GM19043 (cell line): Measurements from ENCODE around the gene RARA.

ENCODE experiments used
- ATAC-seq: cut with Tn5 transposase; IDR thresholded peaks from one replicate; pipeline ENCODE4 v1.9.1; 2021; ENCODE audit warnings: low read depth; ENCODE audit not compliant: unreplicated experiment

The RARA gene

DNA sequence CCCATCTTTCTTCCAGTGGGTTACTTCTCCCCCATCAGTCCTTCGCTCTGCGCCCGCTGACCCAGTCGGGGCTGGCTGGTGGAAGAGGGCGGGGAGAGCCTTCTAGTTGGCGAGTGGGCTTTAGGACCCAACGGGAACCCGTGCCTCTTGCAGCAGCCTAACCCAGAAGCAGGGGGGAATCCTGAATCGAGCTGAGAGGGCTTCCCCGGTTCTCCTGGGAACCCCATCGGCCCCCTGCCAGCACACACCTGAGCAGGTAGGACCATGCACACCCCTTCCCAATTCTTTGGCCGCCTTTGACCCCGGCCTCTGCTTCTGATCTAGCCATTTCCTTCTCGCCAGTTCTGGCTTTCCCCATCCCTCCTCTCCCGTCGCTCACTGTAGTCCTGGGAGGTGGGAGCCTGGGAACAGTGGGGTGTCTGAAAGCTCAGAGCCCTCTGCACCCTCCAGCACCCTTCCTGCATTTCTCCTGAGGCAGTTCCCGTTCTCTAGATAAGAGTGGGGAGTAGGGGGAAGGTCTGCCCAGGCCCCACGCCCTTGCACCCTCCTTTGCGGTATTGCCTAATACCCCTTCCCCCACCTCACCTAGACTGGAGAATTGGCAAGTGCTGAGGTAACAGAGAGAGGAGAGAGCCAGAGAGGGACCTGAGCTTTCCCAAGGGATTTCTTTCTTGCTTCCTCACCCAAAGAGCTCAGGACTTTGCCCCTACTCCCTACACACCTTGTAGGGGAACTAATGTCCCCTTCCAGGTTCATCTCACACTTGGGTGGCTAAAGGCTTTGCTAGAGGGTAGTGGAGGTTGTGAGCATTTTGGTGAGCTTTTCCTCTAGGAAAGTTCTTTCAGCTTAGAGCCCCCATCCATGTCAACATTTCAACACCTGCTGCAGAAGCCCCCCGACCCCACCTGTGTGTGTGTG, at the start of gene RARA:
RARA (plus strand) TSS at position 150 of the 918 bp plus-strand sequence. CDS start 22,039 bp downstream, outside the sequence.
- no peak for ATAC-seq

DNA sequence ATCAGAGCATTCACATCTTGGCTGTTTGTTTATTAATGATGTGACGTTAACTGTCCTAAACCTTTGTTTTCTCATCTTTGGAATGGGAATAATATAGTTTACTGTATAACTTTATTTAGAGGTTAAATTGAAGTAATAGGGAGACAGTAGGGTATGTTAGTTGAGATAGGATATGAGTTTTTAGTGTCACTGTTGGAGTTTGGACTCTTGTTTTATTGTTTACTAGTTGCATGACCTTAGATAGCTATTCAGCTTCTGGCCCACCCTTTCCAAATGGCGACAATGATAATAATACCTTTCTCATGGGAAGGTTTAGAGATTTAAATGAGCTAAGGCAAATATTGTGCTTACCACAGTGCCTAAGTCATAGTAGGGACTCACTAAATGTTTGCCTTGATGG, 49.5 kb upstream of the RARA start:
- no peak for ATAC-seq

DNA sequence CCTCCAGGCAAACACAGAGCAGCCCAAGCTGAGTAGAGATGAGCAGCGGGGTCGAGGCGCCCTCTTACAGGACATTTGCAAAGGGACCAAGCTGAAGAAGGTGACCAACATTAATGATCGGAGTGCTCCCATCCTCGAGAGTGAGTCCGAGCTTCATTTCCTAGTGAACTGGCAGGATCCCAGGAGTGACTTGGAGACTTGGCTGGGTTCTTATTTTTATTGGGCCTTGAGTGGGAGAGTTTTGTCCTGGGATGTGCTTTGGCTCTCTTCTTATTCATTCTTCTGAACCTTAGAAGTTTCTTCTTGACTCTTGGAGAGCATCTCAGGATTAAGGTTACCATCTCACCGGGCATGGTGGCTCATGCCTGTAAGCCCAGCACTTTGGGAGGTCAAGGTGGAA, 48.5 kb upstream of the RARA start:
- no peak for ATAC-seq

DNA sequence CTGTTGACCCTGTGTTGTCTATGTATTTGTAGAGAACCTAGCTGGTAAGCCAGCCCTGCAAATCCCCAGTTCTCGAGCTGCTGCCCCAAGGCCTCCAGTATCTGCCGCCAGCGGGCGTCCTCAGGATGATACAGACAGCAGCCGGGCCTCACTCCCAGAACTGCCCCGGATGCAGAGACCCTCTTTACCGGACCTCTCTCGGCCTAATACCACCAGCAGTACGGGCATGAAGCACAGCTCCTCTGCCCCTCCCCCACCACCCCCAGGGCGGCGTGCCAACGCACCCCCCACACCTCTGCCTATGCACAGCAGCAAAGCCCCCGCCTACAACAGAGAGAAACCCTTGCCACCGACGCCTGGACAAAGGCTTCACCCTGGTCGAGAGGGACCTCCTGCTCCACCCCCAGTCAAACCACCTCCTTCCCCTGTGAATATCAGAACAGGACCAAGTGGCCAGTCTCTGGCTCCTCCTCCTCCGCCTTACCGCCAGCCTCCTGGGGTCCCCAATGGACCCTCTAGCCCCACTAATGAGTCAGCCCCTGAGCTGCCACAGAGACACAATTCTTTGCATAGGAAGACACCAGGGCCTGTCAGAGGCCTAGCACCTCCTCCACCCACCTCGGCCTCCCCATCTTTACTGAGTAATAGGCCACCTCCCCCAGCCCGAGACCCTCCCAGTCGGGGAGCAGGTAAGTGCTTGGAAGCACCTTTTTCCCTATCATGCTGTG, 44.4 kb upstream of the RARA start:
- ATAC-seq = no peak

DNA sequence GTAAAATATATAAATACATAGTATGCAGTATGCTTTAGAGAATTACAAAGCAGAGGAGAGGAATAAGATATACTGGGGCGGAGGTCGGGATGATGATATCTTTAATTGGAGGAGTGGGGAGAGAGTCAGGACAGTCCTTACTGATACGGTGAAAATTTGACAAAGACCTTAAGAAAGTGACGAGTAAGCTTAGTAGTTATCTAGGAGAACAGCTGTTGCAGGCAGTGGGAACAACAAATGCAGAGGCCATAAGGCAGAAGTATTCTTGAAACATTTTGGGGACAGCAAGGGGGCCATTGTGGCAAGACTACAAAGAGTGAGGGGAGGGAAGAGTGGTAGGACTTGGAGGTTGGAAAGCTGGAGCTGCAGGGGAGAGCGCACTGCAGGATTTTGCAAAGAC, 43.6 kb upstream of the RARA start:
- no peak for ATAC-seq

DNA sequence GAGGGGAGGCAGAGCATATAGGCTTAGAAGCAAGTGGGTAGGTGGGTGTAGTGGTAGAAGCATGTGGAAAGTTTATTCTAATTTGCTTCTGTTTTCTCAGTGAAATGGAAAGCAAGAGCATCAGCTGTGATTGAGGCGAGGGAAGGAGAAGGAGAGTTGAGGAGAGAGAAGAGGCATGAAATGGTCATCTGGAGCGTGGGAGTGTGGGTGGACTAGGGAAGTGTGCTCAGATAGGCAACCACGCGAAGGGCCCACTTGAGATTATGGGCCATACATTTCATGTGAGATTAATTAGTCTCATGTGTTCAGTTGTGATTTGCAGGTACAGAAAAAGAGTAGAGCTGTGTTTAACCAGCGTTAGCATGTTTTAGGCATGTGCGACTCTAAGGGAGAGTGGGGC, 42.1 kb upstream of the RARA start:
- ATAC-seq = no peak

DNA sequence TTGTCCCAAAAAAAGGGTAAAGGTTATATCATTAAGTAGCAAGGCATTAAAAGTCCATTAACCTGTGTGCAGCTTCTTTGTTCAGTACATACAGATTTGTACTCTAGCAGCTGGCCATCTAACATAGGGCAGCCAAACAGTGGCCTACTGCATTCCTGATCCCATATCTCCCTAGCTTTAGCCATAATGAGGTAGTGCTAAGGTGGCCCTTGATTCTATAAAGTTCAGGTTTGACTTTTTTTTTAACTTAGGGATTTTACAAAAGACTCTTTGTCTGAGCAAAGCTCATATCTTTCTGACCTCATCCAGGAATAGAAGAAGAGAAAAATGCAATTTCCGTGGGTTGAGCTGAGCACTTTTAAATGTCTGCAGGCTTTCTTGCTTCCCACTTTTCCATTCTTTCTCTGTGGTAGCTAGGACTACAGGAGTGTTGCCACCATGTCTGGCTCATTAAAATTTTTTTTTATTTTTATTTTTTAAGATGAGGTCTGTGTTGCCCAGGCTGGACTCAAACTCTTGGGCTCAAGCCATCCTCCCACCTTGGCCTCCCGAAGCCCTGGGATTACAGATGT, 40.8 kb upstream of the RARA start:
- ATAC-seq = no peak

DNA sequence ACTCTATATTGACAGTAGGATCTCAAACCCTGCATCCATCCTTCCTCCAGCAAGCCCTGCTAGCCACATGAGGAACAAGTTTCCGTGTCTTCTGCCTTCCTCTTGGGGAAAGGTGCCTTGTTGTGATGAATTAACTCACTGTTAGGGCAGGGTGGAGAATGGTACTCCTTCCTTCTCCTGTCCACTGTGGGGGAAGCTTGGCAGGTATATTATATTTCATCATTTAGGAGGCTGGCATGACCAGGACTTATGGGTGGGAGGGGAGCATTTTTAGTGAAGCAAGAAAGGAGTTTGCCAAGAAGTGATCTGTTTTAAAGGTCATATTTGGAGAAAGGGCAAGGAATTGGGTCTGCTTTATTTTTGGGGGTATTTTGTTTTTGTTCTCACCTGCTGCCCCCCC, 30.6 kb upstream of the RARA start:
- no peak for ATAC-seq

DNA sequence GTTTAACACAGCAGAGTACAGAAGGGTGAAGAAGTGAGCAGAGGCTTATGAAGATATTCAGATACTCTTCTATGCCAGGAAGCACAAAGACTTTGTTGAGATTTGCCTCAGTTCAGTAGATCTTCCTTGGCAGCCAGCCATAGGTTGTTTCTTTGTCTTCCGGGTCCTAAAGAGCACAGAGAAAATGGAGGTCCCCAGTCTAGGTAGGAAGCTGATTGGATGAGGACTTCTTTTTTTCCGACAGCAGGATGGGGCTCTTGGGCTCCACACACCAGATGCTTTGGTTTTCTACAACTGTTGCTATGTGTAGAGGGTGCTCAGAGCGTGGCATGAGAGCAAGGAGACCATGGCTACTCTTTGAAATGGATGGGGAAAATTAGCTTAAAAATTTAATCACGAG, 29.6 kb upstream of the RARA start:
- ATAC-seq = no peak

DNA sequence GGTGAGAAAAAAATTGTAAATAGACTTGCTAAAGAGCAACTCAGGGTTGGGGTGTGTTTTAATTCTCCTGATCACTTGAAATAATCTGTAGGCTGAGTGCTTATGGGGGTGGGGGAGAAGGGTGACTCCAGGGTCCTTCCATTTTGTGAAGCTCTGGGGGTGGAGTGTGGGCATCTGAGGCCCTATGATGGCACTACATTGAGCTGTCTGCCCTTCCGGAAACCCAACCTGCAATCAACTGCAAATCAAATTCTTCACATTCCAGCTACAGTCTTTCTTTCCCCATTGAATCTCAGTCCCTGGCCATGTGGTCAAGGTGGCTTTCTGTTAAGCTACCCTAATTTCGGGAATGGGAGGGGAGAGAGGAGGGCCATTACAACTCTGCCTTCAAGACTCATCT, 27.3 kb upstream of the RARA start:
- no peak for ATAC-seq

DNA sequence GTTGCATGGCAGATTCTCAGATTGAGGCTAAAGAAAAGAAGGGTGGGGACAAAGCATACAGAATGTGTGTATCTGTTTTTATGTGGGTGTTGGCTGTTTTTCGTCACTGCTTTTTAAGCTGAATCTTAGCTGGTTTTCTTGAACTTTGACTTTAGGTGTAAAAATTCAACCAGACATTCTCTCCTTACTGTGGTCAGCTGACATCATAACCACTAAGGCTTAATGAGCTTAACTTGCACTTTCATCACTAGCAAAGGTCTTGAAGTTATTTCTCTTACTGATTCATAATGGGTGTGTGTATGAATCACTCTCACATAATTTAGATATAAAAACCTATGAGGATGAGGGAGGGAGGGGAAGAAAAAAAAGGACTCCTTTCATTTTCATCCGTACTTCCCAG, 25.3 kb upstream of the RARA start:
- no peak for ATAC-seq

DNA sequence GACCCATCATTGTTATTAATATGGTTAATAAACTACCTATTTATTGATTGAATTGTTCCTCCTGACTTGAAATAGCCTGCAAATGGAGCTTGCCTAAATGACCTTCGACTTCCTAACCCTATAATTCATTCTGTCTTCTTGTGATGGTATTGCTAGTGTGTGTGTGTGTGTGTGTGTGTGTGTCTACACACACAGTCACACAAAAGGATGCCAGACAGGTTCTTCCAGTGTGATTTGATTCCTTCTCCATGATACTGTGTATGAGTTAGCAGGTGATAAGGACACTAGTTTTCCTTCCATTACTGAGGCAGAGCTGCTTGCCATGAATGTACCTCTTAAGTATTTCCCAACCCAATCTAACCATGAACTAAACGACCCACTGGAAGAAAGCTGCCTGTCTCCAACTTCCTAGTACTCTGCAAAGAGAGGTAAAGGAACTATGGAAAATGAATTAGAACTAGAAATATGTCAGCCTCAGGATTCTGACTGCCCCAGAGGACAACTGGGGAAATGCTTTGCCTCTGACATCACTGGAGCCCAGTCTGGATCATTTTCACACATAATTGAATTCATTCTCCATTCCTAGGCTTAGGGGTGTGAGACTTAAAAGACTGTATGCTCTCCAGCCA, 24.8 kb upstream of the RARA start:
- no peak for ATAC-seq

DNA sequence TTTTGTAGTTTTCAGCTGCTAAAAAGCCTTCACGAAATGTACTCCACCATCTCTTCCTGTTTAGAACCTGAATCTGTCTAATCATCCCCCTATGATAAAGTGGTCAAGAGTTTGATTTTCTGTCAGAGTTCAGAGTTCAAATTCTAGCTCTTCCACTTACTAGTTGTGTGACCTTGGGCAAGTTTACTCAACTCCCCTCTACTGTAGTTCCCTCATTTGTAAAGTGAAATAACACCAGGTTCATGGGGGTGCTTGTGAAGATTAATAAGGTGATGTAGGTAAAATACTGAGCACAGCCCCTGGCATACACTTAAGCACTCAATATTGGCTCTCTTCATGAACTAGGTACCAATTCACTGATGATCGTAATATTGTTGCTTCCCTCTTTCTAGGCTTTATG, 22.5 kb upstream of the RARA start:
- ATAC-seq = no peak

DNA sequence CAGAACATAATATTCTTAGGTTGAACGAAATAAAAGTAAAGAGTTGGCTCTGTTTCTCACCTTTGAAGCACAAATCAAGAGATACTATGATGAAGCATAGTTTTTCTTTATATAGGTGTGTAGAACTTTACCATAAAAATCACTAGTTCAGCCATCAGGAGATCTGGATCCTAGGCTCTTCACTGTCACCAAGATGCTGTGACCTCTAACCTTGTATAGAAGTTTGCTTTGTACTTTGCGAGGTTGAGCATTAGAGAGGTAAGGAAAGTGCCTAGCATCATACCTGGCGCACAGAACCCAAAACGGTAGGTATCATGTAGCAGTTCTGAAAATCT, 21.9 kb upstream of the RARA start:
- ATAC-seq = no peak

DNA sequence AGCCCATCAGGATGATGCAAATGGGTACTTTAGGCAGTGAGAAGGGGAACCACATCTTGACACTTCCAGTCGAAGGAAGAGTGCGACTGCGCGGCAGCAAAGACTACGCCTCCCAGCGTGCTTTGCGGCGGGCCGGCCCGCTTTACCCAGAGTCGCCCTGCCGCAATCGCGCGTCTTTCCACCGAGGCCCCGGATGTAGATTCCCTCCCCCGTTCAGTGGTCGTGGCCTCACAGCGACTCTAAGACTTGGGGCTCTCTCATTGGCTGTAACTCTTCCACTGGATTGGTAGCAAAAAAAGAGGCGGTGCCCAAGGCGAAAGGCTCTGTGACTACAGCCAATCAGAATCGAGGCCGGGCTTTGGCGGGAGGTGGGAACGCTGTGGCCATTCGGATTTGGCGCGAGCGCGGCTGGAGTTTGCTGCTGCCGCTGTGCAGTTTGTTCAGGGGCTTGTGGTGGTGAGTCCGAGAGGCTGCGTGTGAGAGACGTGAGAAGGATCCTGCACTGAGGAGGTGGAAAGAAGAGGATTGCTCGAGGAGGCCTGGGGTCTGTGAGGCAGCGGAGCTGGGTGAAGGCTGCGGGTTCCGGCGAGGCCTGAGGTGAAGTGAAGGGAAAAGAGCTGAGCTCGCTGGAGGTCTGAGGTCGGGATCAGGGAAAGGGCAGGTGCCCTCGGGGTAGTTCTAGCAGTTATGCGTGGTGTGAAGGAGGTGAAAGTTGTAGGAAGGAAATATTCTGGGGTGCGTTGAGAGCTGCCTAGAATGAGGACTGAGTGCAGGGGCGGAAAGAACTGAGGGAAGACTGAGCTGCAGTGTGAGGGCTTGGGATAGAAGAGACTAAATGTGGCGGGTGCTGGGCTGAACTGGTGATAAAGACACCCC, 21.2 kb upstream of the RARA start, which contains the start of gene CDC6:
CDC6 (plus strand) TSS at position 386 of the 876 bp plus-strand sequence. CDS start 1,542 bp downstream, outside the sequence.
- peak; percentile 89 for ATAC-seq

DNA sequence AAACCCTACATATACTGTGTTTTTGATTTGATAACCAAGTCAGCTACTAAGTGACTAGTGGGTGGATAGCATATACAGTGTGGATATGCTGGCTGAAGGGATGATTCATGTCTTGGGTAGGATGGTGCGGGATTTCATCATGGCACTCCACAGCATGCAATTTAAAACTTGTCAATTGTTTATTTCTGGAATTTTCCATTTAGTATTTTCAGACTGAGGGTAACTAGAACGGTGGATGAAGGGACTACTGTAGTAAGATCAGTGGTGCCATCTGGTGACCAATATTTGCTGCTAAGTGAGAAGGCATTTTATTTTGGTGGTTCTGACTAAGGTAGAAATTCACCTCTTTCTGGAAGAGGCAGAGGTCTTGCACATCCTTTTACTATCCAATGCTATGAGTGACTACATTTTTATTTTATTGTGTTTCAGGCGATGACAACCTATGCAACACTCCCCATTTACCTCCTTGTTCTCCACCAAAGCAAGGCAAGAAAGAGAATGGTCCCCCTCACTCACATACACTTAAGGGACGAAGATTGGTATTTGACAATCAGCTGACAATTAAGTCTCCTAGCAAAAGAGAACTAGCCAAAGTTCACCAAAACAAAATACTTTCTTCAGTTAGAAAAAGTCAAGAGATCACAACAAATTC, 18.2 kb upstream of the RARA start:
- no peak for ATAC-seq

DNA sequence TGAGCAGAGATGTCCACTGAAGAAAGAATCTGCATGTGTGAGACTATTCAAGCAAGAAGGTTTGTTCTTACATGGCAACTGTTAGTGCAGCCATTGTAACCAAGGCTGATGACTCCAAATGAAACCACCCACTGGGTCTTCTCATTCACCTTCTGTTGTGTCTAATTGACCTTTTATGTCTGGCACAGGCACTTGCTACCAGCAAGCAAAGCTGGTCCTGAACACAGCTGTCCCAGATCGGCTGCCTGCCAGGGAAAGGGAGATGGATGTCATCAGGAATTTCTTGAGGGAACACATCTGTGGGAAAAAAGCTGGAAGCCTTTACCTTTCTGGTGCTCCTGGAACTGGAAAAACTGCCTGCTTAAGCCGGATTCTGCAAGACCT, 17.7 kb upstream of the RARA start:
- ATAC-seq = no peak

DNA sequence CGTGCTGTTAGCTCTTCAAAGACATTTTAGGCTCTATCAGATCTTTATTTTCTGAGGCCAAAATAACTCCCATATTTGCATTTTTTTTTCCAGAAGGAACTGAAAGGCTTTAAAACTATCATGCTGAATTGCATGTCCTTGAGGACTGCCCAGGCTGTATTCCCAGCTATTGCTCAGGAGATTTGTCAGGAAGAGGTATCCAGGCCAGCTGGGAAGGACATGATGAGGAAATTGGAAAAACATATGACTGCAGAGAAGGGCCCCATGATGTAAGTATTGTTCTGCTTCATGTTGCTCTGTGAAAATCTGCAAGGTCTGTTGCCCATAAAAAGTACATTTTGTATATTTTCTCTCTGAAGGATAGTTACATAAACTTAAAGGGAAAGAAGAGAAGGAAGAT, 15.6 kb upstream of the RARA start:
- no peak for ATAC-seq
